ENCODE measurements around the gene R3HCC1L.

Gene R3HCC1L

DNA sequence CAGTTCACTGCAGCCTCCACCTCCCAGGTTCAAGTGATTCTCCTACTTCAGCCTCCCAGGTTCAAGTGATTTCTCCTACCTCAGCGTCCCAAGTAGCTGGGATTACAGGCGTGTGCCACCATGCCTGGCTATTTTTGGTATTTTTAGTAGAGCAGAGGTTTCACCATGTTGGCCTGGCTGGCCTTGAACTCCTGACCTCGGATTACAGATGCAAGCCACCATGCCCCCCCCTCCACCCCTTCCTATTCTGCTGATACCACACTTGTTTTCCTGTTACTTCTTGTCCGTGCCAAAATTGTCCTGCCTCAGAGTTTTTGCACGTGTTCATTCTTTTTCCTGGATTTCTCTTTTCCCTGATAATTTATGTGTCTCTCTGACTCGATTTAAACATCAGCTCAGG, 62.5 kb downstream of the R3HCC1L start:
- TF ChIP-seq GATA2 (IDR thresholded peaks at IDR 0.05; ENCODE audit: low read depth, low read length) (no peak), GATA3 (IDR thresholded peaks at IDR 0.05; ENCODE audit: low read depth, low read length) (no peak)

GRCh38 chr10:98201760-98202159, 67.3 kb downstream of the R3HCC1L start:
- TF ChIP-seq GATA2 (IDR thresholded peaks at IDR 0.05; ENCODE audit: low read depth, low read length) (no peak), GATA3 (IDR thresholded peaks at IDR 0.05; ENCODE audit: low read depth, low read length) (no peak)

DNA sequence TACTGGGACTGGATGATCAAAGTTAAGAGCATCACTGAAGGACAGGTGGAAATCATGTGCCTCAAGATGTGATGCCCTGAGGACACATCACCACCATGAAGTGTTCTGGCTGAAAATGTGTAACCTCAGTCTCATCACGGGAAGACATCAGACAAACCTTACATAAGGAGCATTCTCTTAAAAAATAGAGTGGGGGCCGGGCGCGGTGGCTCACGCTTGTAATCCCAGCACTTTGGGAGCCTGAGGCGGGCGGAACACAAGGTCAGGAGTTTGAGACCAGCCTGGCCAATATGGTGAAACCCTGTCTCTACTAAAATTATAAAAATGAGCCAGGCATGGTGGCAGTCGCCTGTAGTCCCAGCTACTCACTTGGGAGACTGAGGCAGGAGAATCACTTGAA, 67.9 kb downstream of the R3HCC1L start:
- TF ChIP-seq GATA3 (IDR thresholded peaks at IDR 0.05; ENCODE audit: low read depth, low read length) (no peak), GATA2 (IDR thresholded peaks at IDR 0.05; ENCODE audit: low read depth, low read length) (no peak)

GRCh38 chr10:98205351-98205750, 70.9 kb downstream of the R3HCC1L start:
- TF ChIP-seq GATA2 (IDR thresholded peaks at IDR 0.05; ENCODE audit: low read depth, low read length) (no peak), GATA3 (IDR thresholded peaks at IDR 0.05; ENCODE audit: low read depth, low read length) (no peak)

DNA sequence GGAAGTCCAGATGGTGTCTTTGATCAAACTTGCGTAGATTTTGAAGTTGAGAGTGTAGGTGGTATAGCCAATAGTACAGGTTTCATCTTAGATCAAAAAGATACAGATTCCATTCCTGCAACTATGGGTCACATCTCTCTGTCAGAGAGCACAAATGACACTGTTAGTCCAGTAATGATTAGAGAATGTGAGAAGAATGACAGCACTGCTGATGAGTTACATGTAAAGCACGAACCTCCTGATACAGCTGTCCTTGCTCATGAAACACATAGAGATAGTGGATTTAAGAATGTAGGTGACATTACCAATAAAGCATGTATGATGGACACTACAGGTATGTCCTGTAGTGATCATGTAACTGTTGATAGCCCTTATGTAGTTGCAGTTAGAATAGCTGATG, 74.5 kb downstream of the R3HCC1L start:
- TF ChIP-seq GATA3 (IDR thresholded peaks at IDR 0.05; ENCODE audit: low read depth, low read length) (no peak), GATA2 (IDR thresholded peaks at IDR 0.05; ENCODE audit: low read depth, low read length) (no peak)

DNA sequence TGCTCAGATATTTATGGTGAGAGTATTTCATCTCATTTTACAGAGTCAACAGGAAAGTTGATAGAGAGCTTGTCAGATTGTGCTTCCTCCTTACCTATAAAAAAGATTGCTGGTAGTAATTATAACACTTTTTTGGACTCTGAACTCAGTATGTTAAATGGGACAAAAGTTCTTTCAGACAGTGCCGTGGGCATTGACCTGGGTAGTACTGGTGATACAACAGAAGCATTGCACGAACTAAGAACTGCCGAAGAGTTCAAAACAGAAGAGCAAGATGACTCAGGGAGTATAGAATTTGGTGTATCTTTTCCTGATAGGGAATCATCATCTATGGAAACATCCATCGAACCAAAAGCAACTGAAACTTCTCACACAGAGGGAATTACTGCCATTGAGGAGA, 75.0 kb downstream of the R3HCC1L start:
- TF ChIP-seq GATA2 (IDR thresholded peaks at IDR 0.05; ENCODE audit: low read depth, low read length) = no peak
- TF ChIP-seq GATA3 (IDR thresholded peaks at IDR 0.05; ENCODE audit: low read depth, low read length) = no peak

DNA sequence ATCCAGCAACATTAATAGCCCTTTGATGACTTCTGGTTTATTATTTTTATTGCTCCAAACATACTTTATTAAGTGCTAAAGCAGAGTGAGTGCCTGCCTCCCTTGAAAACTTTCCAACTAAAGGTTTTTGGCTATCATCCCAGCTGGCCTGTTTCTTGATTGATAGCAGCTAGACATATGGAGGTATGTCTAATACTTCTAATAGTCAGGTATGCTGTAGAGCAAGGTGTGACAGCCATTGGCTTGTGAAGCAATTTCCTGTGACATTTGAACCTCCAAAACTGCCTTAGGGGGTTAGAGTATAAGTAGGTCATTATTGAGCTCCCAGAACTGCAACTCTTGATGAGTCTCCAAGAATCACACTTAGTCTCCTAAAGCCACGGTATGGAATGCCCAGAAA, 77.7 kb downstream of the R3HCC1L start:
- TF ChIP-seq GATA2 (IDR thresholded peaks at IDR 0.05; ENCODE audit: low read depth, low read length) (no peak), GATA3 (IDR thresholded peaks at IDR 0.05; ENCODE audit: low read depth, low read length) (no peak)

DNA sequence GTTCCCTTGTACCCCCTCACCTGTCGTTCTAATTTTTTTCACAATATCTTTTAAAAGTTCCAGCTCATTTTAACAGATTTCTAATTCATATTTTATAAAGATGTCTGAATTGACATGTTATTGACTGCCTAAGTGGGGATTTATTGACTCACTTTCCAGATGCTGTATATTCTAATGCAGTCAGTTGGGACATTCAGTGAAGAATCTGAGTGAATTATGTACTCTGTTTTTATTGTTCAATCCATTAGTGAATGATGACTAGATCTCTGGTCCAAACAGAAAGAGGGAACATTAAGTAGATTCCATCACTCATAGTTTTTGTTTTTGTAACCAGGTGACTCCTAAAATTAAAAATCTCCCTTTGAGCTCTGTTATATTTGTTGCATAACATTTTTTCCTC, 79.3 kb downstream of the R3HCC1L start:
- TF ChIP-seq GATA2 (IDR thresholded peaks at IDR 0.05; ENCODE audit: low read depth, low read length) (no peak), GATA3 (IDR thresholded peaks at IDR 0.05; ENCODE audit: low read depth, low read length) (no peak)

- TF ChIP-seq GATA2 (IDR thresholded peaks at IDR 0.05; ENCODE audit: low read depth, low read length) (no peak), GATA3 (IDR thresholded peaks at IDR 0.05; ENCODE audit: low read depth, low read length) (no peak)
Measured at GRCh38 chr10:98215373-98215772, 80.9 kb downstream of the R3HCC1L start.

GRCh38 chr10:98217801-98218200, 83.3 kb downstream of the R3HCC1L start:
- no peak for TF ChIP-seq GATA3 (IDR thresholded peaks at IDR 0.05; ENCODE audit: low read depth, low read length)
- no peak for TF ChIP-seq GATA2 (IDR thresholded peaks at IDR 0.05; ENCODE audit: low read depth, low read length)

- TF ChIP-seq GATA2 (IDR thresholded peaks at IDR 0.05; ENCODE audit: low read depth, low read length) (no peak), GATA3 (IDR thresholded peaks at IDR 0.05; ENCODE audit: low read depth, low read length) (no peak)
Measured at GRCh38 chr10:98223874-98224273, 89.4 kb downstream of the R3HCC1L start.

GRCh38 chr10:98224509-98224908, 90.1 kb downstream of the R3HCC1L start:
- TF ChIP-seq GATA2 (IDR thresholded peaks at IDR 0.05; ENCODE audit: low read depth, low read length) = no peak
- no peak for TF ChIP-seq GATA3 (IDR thresholded peaks at IDR 0.05; ENCODE audit: low read depth, low read length)

GRCh38 chr10:98224996-98225395, 90.5 kb downstream of the R3HCC1L start:
- no peak for TF ChIP-seq GATA3 (IDR thresholded peaks at IDR 0.05; ENCODE audit: low read depth, low read length)
- no peak for TF ChIP-seq GATA2 (IDR thresholded peaks at IDR 0.05; ENCODE audit: low read depth, low read length)

GRCh38 chr10:98226508-98227144, 92.2 kb downstream of the R3HCC1L start:
- TF ChIP-seq GATA2 (IDR thresholded peaks at IDR 0.05; ENCODE audit: low read depth, low read length) (no peak), GATA3 (IDR thresholded peaks at IDR 0.05; ENCODE audit: low read depth, low read length) (no peak)

- TF ChIP-seq GATA2 (IDR thresholded peaks at IDR 0.05; ENCODE audit: low read depth, low read length) = no peak
- TF ChIP-seq GATA3 (IDR thresholded peaks at IDR 0.05; ENCODE audit: low read depth, low read length) = no peak
Measured at GRCh38 chr10:98231417-98231816, 97.0 kb downstream of the R3HCC1L start.

GRCh38 chr10:98235846-98236245, 101.4 kb downstream of the R3HCC1L start:
- TF ChIP-seq GATA2 (IDR thresholded peaks at IDR 0.05; ENCODE audit: low read depth, low read length) = no peak
- no peak for TF ChIP-seq GATA3 (IDR thresholded peaks at IDR 0.05; ENCODE audit: low read depth, low read length)

Data from SH-SY5Y (cell line).